ENCODE results near the gene CRYBB2.
"Not testable (repeated sequence)": the region's sequence is repeated elsewhere in the genome, so short reads cannot be mapped to it uniquely, and the experiment has no call there.

Gene CRYBB2

GRCh38 chr22:25236417-25236816, 17.0 kb downstream of the CRYBB2 start:
- ATAC-seq: no peak

- no peak for ATAC-seq
These were observed 18.1 kb downstream of the CRYBB2 start for GRCh38 chr22:25237503-25237902.

DNA sequence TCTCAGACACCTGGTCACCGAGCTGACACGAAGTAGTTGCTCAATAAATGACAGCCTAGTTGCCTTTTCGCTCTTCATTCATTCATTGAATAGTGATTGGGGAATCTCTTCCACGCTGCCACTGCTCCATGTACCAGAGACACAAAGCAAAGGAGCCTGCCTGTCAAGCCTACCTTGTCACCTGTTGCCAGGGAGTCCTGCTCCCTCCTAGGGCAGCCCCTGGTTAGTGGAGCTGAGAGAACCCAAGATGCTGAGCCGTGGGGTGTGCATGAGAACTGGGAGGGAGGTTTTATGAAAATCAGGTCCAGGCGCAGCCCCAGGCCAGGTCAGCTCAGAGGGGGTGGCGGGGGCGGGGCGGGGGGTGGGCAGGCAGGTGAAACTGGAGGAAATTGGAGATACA, 18.6 kb downstream of the CRYBB2 start:
- ATAC-seq: not testable (repeated sequence)

- not testable (repeated sequence) for ATAC-seq
These were observed 35.7 kb downstream of the CRYBB2 start for GRCh38 chr22:25255169-25255568.

GRCh38 chr22:25267567-25267966, 48.1 kb downstream of the CRYBB2 start:
- ATAC-seq: not testable (repeated sequence)

- not testable (repeated sequence) for ATAC-seq
These were observed 49.5 kb downstream of the CRYBB2 start for GRCh38 chr22:25268902-25269301.

- ATAC-seq: not testable (repeated sequence)
These were observed 50.6 kb downstream of the CRYBB2 start for GRCh38 chr22:25270061-25270460.

GRCh38 chr22:25273231-25273630, 53.8 kb downstream of the CRYBB2 start:
- not testable (repeated sequence) for ATAC-seq

GRCh38 chr22:25273928-25274327, 54.5 kb downstream of the CRYBB2 start:
- ATAC-seq: not testable (repeated sequence)

- not testable (repeated sequence) for ATAC-seq
These were observed 60.7 kb downstream of the CRYBB2 start for GRCh38 chr22:25280118-25280517.
